ENCODE measurements around the gene IRF9. TPM values are rescaled to one million over a fixed set of nuclear protein-coding genes. Genes with fewer than 3 reads are reported as not detected.

Gene IRF9
- total and polyA plus RNA-seq, 2 of the 4 experiments (the other 2 are of a cell fraction): 25.6 to 34.6 TPM

DNA sequence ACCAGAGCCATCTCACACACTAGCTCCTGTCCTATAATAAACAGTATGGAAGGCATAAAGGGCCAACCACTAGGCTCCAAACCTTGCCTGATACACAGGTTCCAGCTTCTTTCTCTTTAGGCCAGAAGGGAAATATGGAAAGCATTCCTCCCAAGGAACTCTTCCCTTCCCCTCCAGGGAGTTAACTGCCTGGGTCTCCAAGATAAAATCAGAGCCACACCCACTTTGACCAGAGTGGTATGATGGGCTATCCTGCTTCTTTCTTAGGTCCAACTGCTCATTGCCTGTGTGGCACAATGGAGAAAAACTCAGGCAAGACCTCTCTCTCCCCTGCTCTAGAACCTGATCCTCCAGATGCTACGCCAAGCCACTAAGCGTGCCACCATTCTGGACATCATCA is 46.6 kb downstream of the IRF9 start:
- H4K91ac ChIP-seq (ENCODE audit: insufficient read depth, low read depth, low read length): no peak overlapping the region
- intact Hi-C loops (cut with micrococcal nuclease) (no loop called here), dilution Hi-C loops (cut with HindIII; ENCODE audit: low sequenced_read_pairs, unreplicated experiment) (no loop called here), in situ Hi-C loops (cut with MboI; ENCODE audit: low sequenced_read_pairs) (no loop called here)
- no peaks in the 10 kb centered on the region; the same call in 1 of the 2 replicates for H4K20me1 ChIP-seq (ENCODE audit: insufficient read depth, low read length)
- H3K36me3 ChIP-seq (ENCODE audit: control insufficient read depth, insufficient read depth, low read length): peaks cover 47% of the 10 kb centered on the region
- no peak overlapping the region for H2BK5ac ChIP-seq (ENCODE audit: low read depth, low read length, poor library complexity, severe bottlenecking)
- H3K56ac ChIP-seq (ENCODE audit: extremely low read depth, insufficient read depth, low read length): no peak overlapping the region
- H4K5ac ChIP-seq (ENCODE audit: low read depth, low read length): no peak overlapping the region
- no peak for ATAC-seq (ENCODE audit: low read depth)
- no peak overlapping the region for H2BK120ac ChIP-seq (ENCODE audit: low read depth, low read length)
- H2BK20ac ChIP-seq (ENCODE audit: low read depth, low read length): no peak overlapping the region
- peaks cover 13 to 54% of the 10 kb centered on the region in 2 experiments for H3K79me1 ChIP-seq (ENCODE audit: low read depth in 1 of 2, low read length in 2 of 2)
- H3K18ac ChIP-seq (ENCODE audit: low read depth, low read length): no peak overlapping the region
- no peak overlapping the region for H3K27ac ChIP-seq (ENCODE audit: insufficient read depth, low read length)
- H3K4me2 ChIP-seq (ENCODE audit: low read depth, low read length): no peak overlapping the region
- H3K4ac ChIP-seq (ENCODE audit: low read depth, low read length): no peak overlapping the region
- CTCF ChIA-PET: no interaction called here
- no TSS peak for BruUV-seq (replicated peaks)
- no peak overlapping the region for H2AK5ac ChIP-seq (ENCODE audit: low read depth, low read length)
- H3K9ac ChIP-seq (ENCODE audit: low read depth, low read length): no peak overlapping the region
- no peak overlapping the region for H3K4me3 ChIP-seq (ENCODE audit: insufficient read depth, low read depth, low read length)
- no peak for DNase-seq
- H3K23ac ChIP-seq (ENCODE audit: low read depth, low read length): no peak overlapping the region
- H3K9me1 ChIP-seq (ENCODE audit: insufficient read depth, low read length): peaks cover 11% of the 10 kb centered on the region; the same call in 1 of the 2 replicates
- no peaks in the 10 kb centered on the region for H3K27me3 ChIP-seq (ENCODE audit: control insufficient read depth, insufficient read depth, low read length)
- H2AK9ac ChIP-seq (replicated peaks; ENCODE audit: low read depth, low read length, poor library complexity): no peak overlapping the region
- no peak overlapping the region for H2AFZ ChIP-seq (replicated peaks; ENCODE audit: low read length, poor library complexity)
- POLR2A ChIA-PET (ENCODE audit: unreplicated experiment): no interaction called here
- no peak overlapping the region for H4K8ac ChIP-seq (ENCODE audit: low read depth in 2 of 2, low read length in 2 of 2)
- no CpG with 5 or more reads among the region's 2 CpGs for WGBS, 2 experiments (ENCODE audit: extremely low coverage in 2 of 2, insufficient read length in 1 of 2)
- H3K14ac ChIP-seq (replicated peaks; ENCODE audit: low read depth, low read length): no peak overlapping the region
- no peaks in the 10 kb centered on the region for H3K9me3 ChIP-seq (ENCODE audit: control insufficient read depth, insufficient read depth, low read length)
- H3K4me1 ChIP-seq (ENCODE audit: control insufficient read depth, insufficient read depth, low read length): no peaks in the 10 kb centered on the region
- TF ChIP-seq CHD1 (IDR thresholded peaks at IDR 0.05; ENCODE audit: low read depth, low read length): no peak
- TF ChIP-seq, protein P1, sequence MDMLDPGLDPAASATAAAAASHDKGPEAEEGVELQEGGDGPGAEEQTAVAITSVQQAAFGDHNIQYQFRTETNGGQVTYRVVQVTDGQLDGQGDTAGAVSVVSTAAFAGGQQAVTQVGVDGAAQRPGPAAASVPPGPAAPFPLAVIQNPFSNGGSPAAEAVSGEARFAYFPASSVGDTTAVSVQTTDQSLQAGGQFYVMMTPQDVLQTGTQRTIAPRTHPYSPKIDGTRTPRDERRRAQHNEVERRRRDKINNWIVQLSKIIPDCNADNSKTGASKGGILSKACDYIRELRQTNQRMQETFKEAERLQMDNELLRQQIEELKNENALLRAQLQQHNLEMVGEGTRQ (IDR thresholded peaks at IDR 0.05; ENCODE audit: low read depth, low read length): no peak
- no peak overlapping the region for H2BK15ac ChIP-seq (ENCODE audit: low read depth, low read length)

Data from IMR-90 (cell line).